ENCODE measurements around the gene AGO1.
"Not testable (repeated sequence)": the region's sequence is repeated elsewhere in the genome, so short reads cannot be mapped to it uniquely, and the experiment has no call there.

AGO1 gene

GRCh38 chr1:35885961-35886558 lies 3.1 kb downstream of the AGO1 start:
- peak overlapping the region; percentile 25 for H3K4me3 ChIP-seq (ENCODE audit: insufficient read depth, low read depth, low read length)
- H3K27me3 ChIP-seq (ENCODE audit: control insufficient read depth, insufficient read depth, low read length, poor library complexity, severe bottlenecking), result no peaks in the 10 kb centered on the region
- 0% methylated on average over 2 to 4 of the region's 4 CpGs for WGBS, 2 experiments
- peaks cover 18% of the 10 kb centered on the region for H3K36me3 ChIP-seq (ENCODE audit: control insufficient read depth, insufficient read depth, low read length)
- no peaks in the 10 kb centered on the region for H3K9me3 ChIP-seq (ENCODE audit: control insufficient read depth, low read length)
- H3K4me1 ChIP-seq (ENCODE audit: control insufficient read depth, insufficient read depth, low read length), result peaks cover 36% of the 10 kb centered on the region
- H3K27ac ChIP-seq (ENCODE audit: insufficient read depth, low read depth, low read length, poor library complexity, severe bottlenecking), result peak overlapping the region; percentile 65

DNA sequence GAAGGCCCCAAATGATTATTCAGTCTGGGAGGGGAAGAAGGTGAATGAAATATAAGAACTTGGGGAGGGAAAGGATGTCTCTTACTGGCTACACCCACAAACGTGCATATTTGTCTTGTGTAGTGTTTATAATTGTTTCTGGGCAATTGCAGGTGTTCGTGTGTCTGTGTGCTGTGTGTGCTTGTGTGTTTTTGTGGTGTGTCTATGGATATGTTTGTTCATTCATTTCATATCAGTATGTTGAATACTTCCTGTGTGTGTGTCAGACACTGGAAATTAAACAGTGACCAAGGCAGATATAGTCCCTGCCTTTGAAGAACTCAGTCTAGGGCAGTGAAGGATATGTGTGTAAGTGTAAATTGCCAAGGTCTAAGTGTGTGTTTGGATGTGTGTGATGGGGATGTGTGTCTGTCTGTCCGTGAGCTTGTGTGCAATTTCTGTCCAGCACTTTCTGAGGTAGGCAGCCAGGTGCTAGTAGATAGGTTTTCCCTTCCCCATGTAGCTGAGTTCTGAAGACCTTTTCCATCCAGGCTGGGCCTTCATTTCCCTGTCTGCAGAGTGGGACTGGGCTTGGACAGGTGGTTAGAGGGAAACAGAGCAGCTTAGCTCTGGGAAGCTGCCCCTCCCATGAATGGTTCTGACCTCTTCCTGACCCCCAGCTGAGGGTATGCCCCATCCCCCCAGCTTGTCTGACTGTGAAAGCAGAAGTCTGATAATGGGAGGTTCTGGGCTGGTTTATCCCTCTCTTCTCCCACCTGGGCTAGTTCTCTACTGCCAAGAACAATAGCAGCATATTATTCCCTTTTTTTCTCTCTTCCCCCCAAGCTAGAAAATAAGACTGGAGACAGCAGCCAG lies 3.8 kb downstream of the AGO1 start:
- Histone ChIP-seq H3K36me3 (ENCODE audit: control insufficient read depth, insufficient read depth, low read length) (peaks cover 21% of the 10 kb centered on the region), H3K27ac (ENCODE audit: insufficient read depth, low read depth, low read length, poor library complexity, severe bottlenecking) (peak overlapping the region; percentile 65), H3K4me1 (ENCODE audit: control insufficient read depth, insufficient read depth, low read length) (peaks cover 36% of the 10 kb centered on the region), H3K4me3 (ENCODE audit: insufficient read depth, low read depth, low read length) (peak overlapping the region; percentile 25), H3K27me3 (ENCODE audit: control insufficient read depth, insufficient read depth, low read length, poor library complexity, severe bottlenecking) (no peaks in the 10 kb centered on the region), H3K9me3 (ENCODE audit: control insufficient read depth, low read length) (no peaks in the 10 kb centered on the region)
- WGBS, 2 experiments, result 35 to 47% methylated on average over 3 of the region's 3 CpGs

DNA sequence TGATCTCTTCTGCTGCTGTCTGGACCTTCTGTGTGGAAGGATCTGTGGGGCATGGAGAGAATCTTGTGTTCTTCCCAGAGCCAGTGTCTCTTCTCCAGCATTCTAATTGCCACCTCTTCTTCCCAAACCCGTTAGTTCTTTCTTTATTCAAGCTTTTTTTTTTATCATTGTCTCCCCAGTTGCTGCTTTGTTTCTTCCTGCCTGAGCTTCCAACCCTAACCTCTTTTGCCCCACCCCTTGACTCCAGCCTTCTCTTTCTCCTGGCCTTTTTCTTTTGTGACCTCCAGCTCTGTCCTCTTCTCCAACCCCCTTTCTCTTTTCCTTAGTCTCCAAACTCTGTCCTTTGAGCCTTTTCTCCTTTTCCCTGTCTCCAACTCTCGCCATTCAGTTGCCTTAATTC lies 4.5 kb downstream of the AGO1 start:
- H3K4me3 ChIP-seq (ENCODE audit: insufficient read depth, low read depth, low read length), result no peak overlapping the region
- whole genome bisulfite sequencing, 2 experiments, result 36 to 43% methylated on average over 2 of the region's 2 CpGs
- no peaks in the 10 kb centered on the region for H3K27me3 ChIP-seq (ENCODE audit: control insufficient read depth, insufficient read depth, low read length, poor library complexity, severe bottlenecking)
- H3K4me1 ChIP-seq (ENCODE audit: control insufficient read depth, insufficient read depth, low read length), result peaks cover 36% of the 10 kb centered on the region
- no peak overlapping the region for H3K27ac ChIP-seq (ENCODE audit: insufficient read depth, low read depth, low read length, poor library complexity, severe bottlenecking)
- peaks cover 25% of the 10 kb centered on the region for H3K36me3 ChIP-seq (ENCODE audit: control insufficient read depth, insufficient read depth, low read length)
- no peaks in the 10 kb centered on the region for H3K9me3 ChIP-seq (ENCODE audit: control insufficient read depth, low read length)

- Histone ChIP-seq H3K9me3 (ENCODE audit: control insufficient read depth, low read length) (no peaks in the 10 kb centered on the region), H3K4me1 (ENCODE audit: control insufficient read depth, insufficient read depth, low read length) (peaks cover 36% of the 10 kb centered on the region), H3K27ac (ENCODE audit: insufficient read depth, low read depth, low read length, poor library complexity, severe bottlenecking) (no peak overlapping the region), H3K36me3 (ENCODE audit: control insufficient read depth, insufficient read depth, low read length) (peaks cover 25% of the 10 kb centered on the region), H3K4me3 (ENCODE audit: insufficient read depth, low read depth, low read length) (no peak overlapping the region), H3K27me3 (ENCODE audit: control insufficient read depth, insufficient read depth, low read length, poor library complexity, severe bottlenecking) (no peaks in the 10 kb centered on the region)
- WGBS, 2 experiments, result 96 to 97% methylated on average over 11 of the region's 11 CpGs
Measured at GRCh38 chr1:35888255-35888654, 5.2 kb downstream of the AGO1 start.

DNA sequence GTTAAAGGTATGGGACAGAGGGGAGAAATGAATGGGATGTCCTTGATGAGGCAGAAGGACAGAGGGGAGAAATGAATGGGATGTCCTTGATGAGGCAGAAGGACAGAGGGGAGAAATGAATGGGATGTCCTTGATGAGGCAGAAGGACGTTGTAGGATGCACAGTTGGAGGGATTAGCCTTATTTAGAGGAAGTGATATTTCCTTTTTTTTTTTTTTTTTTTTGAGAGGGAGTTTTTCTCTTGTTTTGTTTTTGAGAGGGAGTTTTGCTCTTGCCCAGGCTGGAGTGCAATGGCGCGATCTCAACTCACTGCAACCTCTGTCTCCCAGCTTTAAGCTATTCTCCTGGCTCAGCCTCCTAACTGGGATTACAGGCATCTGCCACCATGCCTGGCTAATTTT lies 6.0 kb downstream of the AGO1 start:
- WGBS, 2 experiments, result 93 to 96% methylated on average over 3 of the region's 3 CpGs
- H3K27ac ChIP-seq (ENCODE audit: insufficient read depth, low read depth, low read length, poor library complexity, severe bottlenecking); H3K9me3 ChIP-seq (ENCODE audit: control insufficient read depth, low read length); H3K27me3 ChIP-seq (ENCODE audit: control insufficient read depth, insufficient read depth, low read length, poor library complexity, severe bottlenecking); H3K4me3 ChIP-seq (ENCODE audit: insufficient read depth, low read depth, low read length): not testable (repeated sequence)
- H3K4me1 ChIP-seq (ENCODE audit: control insufficient read depth, insufficient read depth, low read length), result peaks cover 36% of the 10 kb centered on the region
- peaks cover 25% of the 10 kb centered on the region for H3K36me3 ChIP-seq (ENCODE audit: control insufficient read depth, insufficient read depth, low read length)

GRCh38 chr1:35893051-35893879 lies 10.3 kb downstream of the AGO1 start:
- Histone ChIP-seq H3K27me3 (ENCODE audit: control insufficient read depth, insufficient read depth, low read length, poor library complexity, severe bottlenecking) (no peaks in the 10 kb centered on the region), H3K27ac (ENCODE audit: insufficient read depth, low read depth, low read length, poor library complexity, severe bottlenecking) (no peak overlapping the region), H3K4me1 (ENCODE audit: control insufficient read depth, insufficient read depth, low read length) (no peaks in the 10 kb centered on the region), H3K4me3 (ENCODE audit: insufficient read depth, low read depth, low read length) (no peak overlapping the region), H3K36me3 (ENCODE audit: control insufficient read depth, insufficient read depth, low read length) (peaks cover 37% of the 10 kb centered on the region), H3K9me3 (ENCODE audit: control insufficient read depth, low read length) (no peaks in the 10 kb centered on the region)
- WGBS, 2 experiments, result 95 to 97% methylated on average over 14 of the region's 14 CpGs

DNA sequence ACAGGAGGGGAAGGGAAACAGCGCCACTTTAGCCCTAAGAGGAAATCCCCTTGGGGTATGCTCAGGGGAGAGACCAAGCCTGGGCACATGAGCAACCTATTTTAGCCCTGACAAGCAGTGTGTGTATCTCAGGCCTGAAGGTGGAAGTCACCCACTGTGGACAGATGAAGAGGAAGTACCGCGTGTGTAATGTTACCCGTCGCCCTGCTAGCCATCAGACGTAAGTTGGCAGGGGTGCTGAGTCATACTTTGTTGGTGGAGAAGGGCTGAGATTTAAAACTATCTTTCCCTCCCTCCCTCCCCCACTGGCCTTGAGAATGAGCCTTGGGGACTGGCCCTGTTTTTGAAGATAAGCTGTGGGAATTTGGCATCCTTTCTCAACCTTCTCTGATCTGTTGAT lies 11.2 kb downstream of the AGO1 start:
- Histone ChIP-seq H3K27me3 (ENCODE audit: control insufficient read depth, insufficient read depth, low read length, poor library complexity, severe bottlenecking) (no peaks in the 10 kb centered on the region), H3K4me1 (ENCODE audit: control insufficient read depth, insufficient read depth, low read length) (no peaks in the 10 kb centered on the region), H3K27ac (ENCODE audit: insufficient read depth, low read depth, low read length, poor library complexity, severe bottlenecking) (no peak overlapping the region), H3K9me3 (ENCODE audit: control insufficient read depth, low read length) (no peaks in the 10 kb centered on the region), H3K4me3 (ENCODE audit: insufficient read depth, low read depth, low read length) (no peak overlapping the region), H3K36me3 (ENCODE audit: control insufficient read depth, insufficient read depth, low read length) (peaks cover 33% of the 10 kb centered on the region)
- 89 to 91% methylated on average over 5 to 6 of the region's 6 CpGs for WGBS, 2 experiments

GRCh38 chr1:35894656-35895055 lies 11.6 kb downstream of the AGO1 start:
- Histone ChIP-seq H3K9me3 (ENCODE audit: control insufficient read depth, low read length) (no peaks in the 10 kb centered on the region), H3K4me3 (ENCODE audit: insufficient read depth, low read depth, low read length) (no peak overlapping the region), H3K36me3 (ENCODE audit: control insufficient read depth, insufficient read depth, low read length) (peaks cover 30% of the 10 kb centered on the region), H3K27ac (ENCODE audit: insufficient read depth, low read depth, low read length, poor library complexity, severe bottlenecking) (no peak overlapping the region), H3K27me3 (ENCODE audit: control insufficient read depth, insufficient read depth, low read length, poor library complexity, severe bottlenecking) (no peaks in the 10 kb centered on the region), H3K4me1 (ENCODE audit: control insufficient read depth, insufficient read depth, low read length) (no peaks in the 10 kb centered on the region)
- 86 to 92% methylated on average over 1 of the region's 1 CpG for WGBS, 2 experiments

- peaks cover 23% of the 10 kb centered on the region for H3K36me3 ChIP-seq (ENCODE audit: control insufficient read depth, insufficient read depth, low read length)
- no peaks in the 10 kb centered on the region for H3K9me3 ChIP-seq (ENCODE audit: control insufficient read depth, low read length)
- H3K27me3 ChIP-seq (ENCODE audit: control insufficient read depth, insufficient read depth, low read length, poor library complexity, severe bottlenecking), result no peaks in the 10 kb centered on the region
- H3K4me1 ChIP-seq (ENCODE audit: control insufficient read depth, insufficient read depth, low read length), result no peaks in the 10 kb centered on the region
- H3K4me3 ChIP-seq (ENCODE audit: insufficient read depth, low read depth, low read length), result no peak overlapping the region
- H3K27ac ChIP-seq (ENCODE audit: insufficient read depth, low read depth, low read length, poor library complexity, severe bottlenecking), result no peak overlapping the region
Measured at GRCh38 chr1:35899941-35900340, 16.9 kb downstream of the AGO1 start.

DNA sequence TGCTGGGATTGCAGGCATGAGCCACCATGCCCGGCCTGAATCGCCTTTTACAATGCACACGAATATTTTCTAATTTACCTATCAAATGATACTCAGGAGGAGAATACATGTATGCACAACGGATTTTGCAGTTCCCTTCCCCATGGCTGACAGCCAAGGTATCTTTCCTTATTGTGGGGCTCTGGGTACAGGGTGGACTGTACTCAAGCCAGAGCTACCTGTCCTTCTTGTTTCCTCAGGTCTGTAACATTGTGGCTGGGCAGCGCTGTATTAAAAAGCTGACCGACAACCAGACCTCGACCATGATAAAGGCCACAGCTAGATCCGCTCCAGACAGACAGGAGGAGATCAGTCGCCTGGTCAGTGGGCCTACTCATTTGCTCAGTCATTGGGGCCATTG lies 18.2 kb downstream of the AGO1 start:
- Histone ChIP-seq H3K36me3 (ENCODE audit: control insufficient read depth, insufficient read depth, low read length) (peaks cover 14% of the 10 kb centered on the region), H3K4me3 (ENCODE audit: insufficient read depth, low read depth, low read length) (no peak overlapping the region), H3K9me3 (ENCODE audit: control insufficient read depth, low read length) (no peaks in the 10 kb centered on the region), H3K27me3 (ENCODE audit: control insufficient read depth, insufficient read depth, low read length, poor library complexity, severe bottlenecking) (no peaks in the 10 kb centered on the region), H3K4me1 (ENCODE audit: control insufficient read depth, insufficient read depth, low read length) (no peaks in the 10 kb centered on the region), H3K27ac (ENCODE audit: insufficient read depth, low read depth, low read length, poor library complexity, severe bottlenecking) (no peak overlapping the region)
- WGBS, 2 experiments, result 94 to 97% methylated on average over 9 of the region's 9 CpGs

Data from ectodermal cell (in vitro differentiated cells).